ENCODE data around the gene CLIP2.

DNA sequence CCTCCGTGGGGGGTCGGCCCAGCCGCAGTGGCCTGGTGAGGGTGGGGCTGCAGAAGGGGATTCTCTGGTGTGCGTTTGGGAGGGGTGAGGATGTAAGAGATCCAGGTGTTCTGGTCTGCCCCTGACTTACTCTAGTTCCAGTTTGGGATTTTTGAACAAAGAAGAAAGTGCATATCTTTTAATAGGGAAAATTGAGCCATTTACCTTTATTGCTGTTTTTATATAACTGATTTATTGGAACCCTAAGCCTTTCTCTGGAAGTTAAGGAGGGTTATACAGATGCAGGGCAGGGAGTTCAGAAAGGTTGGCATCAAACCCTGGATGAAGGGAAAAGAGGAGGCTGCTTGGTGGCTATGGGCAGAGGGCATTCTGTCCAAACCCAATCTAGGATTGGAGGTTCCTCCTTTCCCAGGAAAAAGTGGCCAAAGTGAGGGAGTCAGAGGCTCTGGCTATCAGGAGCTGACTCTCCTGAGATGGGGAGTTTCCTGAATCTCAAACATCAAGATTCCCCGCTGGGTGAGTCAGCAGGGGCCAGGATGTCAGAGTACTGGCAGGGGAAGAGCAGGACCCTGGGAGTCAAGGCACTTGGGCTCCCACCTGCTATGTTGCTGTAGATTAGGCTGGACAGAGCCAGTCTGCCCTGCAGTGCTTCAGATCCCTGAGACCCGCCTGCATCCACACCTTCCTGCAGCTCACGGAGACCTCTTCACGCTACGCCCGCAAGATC lies 67.5 kb downstream of the CLIP2 start:
- TF ChIP-seq, protein P1, sequence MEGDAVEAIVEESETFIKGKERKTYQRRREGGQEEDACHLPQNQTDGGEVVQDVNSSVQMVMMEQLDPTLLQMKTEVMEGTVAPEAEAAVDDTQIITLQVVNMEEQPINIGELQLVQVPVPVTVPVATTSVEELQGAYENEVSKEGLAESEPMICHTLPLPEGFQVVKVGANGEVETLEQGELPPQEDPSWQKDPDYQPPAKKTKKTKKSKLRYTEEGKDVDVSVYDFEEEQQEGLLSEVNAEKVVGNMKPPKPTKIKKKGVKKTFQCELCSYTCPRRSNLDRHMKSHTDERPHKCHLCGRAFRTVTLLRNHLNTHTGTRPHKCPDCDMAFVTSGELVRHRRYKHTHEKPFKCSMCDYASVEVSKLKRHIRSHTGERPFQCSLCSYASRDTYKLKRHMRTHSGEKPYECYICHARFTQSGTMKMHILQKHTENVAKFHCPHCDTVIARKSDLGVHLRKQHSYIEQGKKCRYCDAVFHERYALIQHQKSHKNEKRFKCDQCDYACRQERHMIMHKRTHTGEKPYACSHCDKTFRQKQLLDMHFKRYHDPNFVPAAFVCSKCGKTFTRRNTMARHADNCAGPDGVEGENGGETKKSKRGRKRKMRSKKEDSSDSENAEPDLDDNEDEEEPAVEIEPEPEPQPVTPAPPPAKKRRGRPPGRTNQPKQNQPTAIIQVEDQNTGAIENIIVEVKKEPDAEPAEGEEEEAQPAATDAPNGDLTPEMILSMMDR (IDR thresholded peaks at IDR 0.05), result no peak
- TF ChIP-seq TCF12 (IDR thresholded peaks at IDR 0.05), result no peak
- TF ChIP-seq, protein P2, sequence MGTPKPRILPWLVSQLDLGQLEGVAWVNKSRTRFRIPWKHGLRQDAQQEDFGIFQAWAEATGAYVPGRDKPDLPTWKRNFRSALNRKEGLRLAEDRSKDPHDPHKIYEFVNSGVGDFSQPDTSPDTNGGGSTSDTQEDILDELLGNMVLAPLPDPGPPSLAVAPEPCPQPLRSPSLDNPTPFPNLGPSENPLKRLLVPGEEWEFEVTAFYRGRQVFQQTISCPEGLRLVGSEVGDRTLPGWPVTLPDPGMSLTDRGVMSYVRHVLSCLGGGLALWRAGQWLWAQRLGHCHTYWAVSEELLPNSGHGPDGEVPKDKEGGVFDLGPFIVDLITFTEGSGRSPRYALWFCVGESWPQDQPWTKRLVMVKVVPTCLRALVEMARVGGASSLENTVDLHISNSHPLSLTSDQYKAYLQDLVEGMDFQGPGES (IDR thresholded peaks at IDR 0.05; ENCODE audit: low read depth, low read length), result no peak
